ENCODE measurements around the gene WBP2.
A peak's percentile ranks its signal among the peaks of the same experiment; 100 is the strongest.
"Not testable (repeated sequence)": the region's sequence is repeated elsewhere in the genome, so short reads cannot be mapped to it uniquely, and the experiment has no call there.

WBP2 gene

GRCh38 chr17:75869282-75870141 lies 14.4 kb upstream of the WBP2 start:
- ATAC-seq (replicated peaks; ENCODE audit: extremely low read depth, poor library complexity, severe bottlenecking) (no peak), DNase-seq (ENCODE audit: low spot score in 2 of 2) (no peak)
- H3K27ac Mint-ChIP-seq (ENCODE audit: low read depth), result no peak overlapping the region
- no peak overlapping the region for H3K4me3 Mint-ChIP-seq
- H3K4me1 Mint-ChIP-seq, result peaks cover 17% of the 10 kb centered on the region
- H3K36me3 Mint-ChIP-seq (ENCODE audit: insufficient read depth), result peaks cover 2% of the 10 kb centered on the region
- H3K9me3 Mint-ChIP-seq, result no peaks in the 10 kb centered on the region
- H3K27me3 Mint-ChIP-seq, result no peaks in the 10 kb centered on the region

- H3K27ac Mint-ChIP-seq (ENCODE audit: low read depth); H3K36me3 Mint-ChIP-seq (ENCODE audit: insufficient read depth); DNase-seq (ENCODE audit: low spot score in 2 of 2); H3K27me3 Mint-ChIP-seq; H3K9me3 Mint-ChIP-seq; H3K4me3 Mint-ChIP-seq; ATAC-seq (replicated peaks; ENCODE audit: extremely low read depth, poor library complexity, severe bottlenecking): not testable (repeated sequence)
- peaks cover 23% of the 10 kb centered on the region for H3K4me1 Mint-ChIP-seq
Observed at GRCh38 chr17:75868730-75869281, 13.7 kb upstream of the WBP2 start.

- not testable (repeated sequence) for H3K27me3 Mint-ChIP-seq; H3K9me3 Mint-ChIP-seq; DNase-seq (ENCODE audit: low spot score in 2 of 2); H3K36me3 Mint-ChIP-seq (ENCODE audit: insufficient read depth); ATAC-seq (replicated peaks; ENCODE audit: extremely low read depth, poor library complexity, severe bottlenecking)
- peak overlapping the region; percentile 66 for H3K4me3 Mint-ChIP-seq
- H3K27ac Mint-ChIP-seq (ENCODE audit: low read depth), result peak overlapping the region; percentile 83
- H3K4me1 Mint-ChIP-seq, result peaks cover 23% of the 10 kb centered on the region
Observed at GRCh38 chr17:75865404-75866188, 10.5 kb upstream of the WBP2 start.

GRCh38 chr17:75864887-75865286 lies 9.8 kb upstream of the WBP2 start:
- not testable (repeated sequence) for H3K36me3 Mint-ChIP-seq (ENCODE audit: insufficient read depth); H3K27me3 Mint-ChIP-seq; H3K9me3 Mint-ChIP-seq
- ATAC-seq (replicated peaks; ENCODE audit: extremely low read depth, poor library complexity, severe bottlenecking) (peak; percentile 85), DNase-seq (ENCODE audit: low spot score in 2 of 2) (peak in 1 of 2 donors; percentile 31)
- H3K4me1 Mint-ChIP-seq, result peaks cover 23% of the 10 kb centered on the region
- H3K27ac Mint-ChIP-seq (ENCODE audit: low read depth), result peak overlapping the region; percentile 83
- H3K4me3 Mint-ChIP-seq, result peak overlapping the region; percentile 66

- no peaks in the 10 kb centered on the region for H3K9me3 Mint-ChIP-seq
- peaks cover 23% of the 10 kb centered on the region for H3K4me1 Mint-ChIP-seq
- H3K4me3 Mint-ChIP-seq, result peak overlapping the region; percentile 66
- ATAC-seq (replicated peaks; ENCODE audit: extremely low read depth, poor library complexity, severe bottlenecking) (peak; percentile 74), DNase-seq (ENCODE audit: low spot score in 2 of 2) (peak in 1 of 2 donors; percentile 54)
- H3K27me3 Mint-ChIP-seq, result no peaks in the 10 kb centered on the region
- H3K36me3 Mint-ChIP-seq (ENCODE audit: insufficient read depth), result peaks cover 2% of the 10 kb centered on the region
- H3K27ac Mint-ChIP-seq (ENCODE audit: low read depth), result peak overlapping the region; percentile 83
Observed at GRCh38 chr17:75864448-75864871, 9.3 kb upstream of the WBP2 start.

- Mint-ChIP-seq H3K36me3 (ENCODE audit: insufficient read depth) (peaks cover 2% of the 10 kb centered on the region), H3K27ac (ENCODE audit: low read depth) (peak overlapping the region; percentile 22), H3K4me1 (peaks cover 23% of the 10 kb centered on the region), H3K4me3 (no peak overlapping the region), H3K9me3 (no peaks in the 10 kb centered on the region), H3K27me3 (no peaks in the 10 kb centered on the region)
- ATAC-seq (replicated peaks; ENCODE audit: extremely low read depth, poor library complexity, severe bottlenecking) (no peak), DNase-seq (ENCODE audit: low spot score in 2 of 2) (no peak)
Observed at GRCh38 chr17:75861927-75862317, 6.8 kb upstream of the WBP2 start.

GRCh38 chr17:75859358-75859757 lies 4.2 kb upstream of the WBP2 start:
- ATAC-seq (replicated peaks; ENCODE audit: extremely low read depth, poor library complexity, severe bottlenecking); H3K4me3 Mint-ChIP-seq; H3K27ac Mint-ChIP-seq (ENCODE audit: low read depth); H3K36me3 Mint-ChIP-seq (ENCODE audit: insufficient read depth); DNase-seq (ENCODE audit: low spot score in 2 of 2); H3K9me3 Mint-ChIP-seq; H3K27me3 Mint-ChIP-seq: not testable (repeated sequence)
- H3K4me1 Mint-ChIP-seq, result peaks cover 11% of the 10 kb centered on the region

GRCh38 chr17:75856062-75856756 lies 1.1 kb upstream of the WBP2 start:
- no peak overlapping the region for H3K4me3 Mint-ChIP-seq
- H3K36me3 Mint-ChIP-seq (ENCODE audit: insufficient read depth), result peaks cover 16% of the 10 kb centered on the region
- no peak for DNase-seq (ENCODE audit: low spot score in 2 of 2)
- H3K9me3 Mint-ChIP-seq, result no peaks in the 10 kb centered on the region
- H3K27ac Mint-ChIP-seq (ENCODE audit: low read depth), result no peak overlapping the region
- peak; percentile 4 for ATAC-seq (replicated peaks; ENCODE audit: extremely low read depth, poor library complexity, severe bottlenecking)
- peaks cover 11% of the 10 kb centered on the region for H3K4me1 Mint-ChIP-seq
- no peaks in the 10 kb centered on the region for H3K27me3 Mint-ChIP-seq

- peak; percentile 8 for ATAC-seq (replicated peaks; ENCODE audit: extremely low read depth, poor library complexity, severe bottlenecking)
- no peak overlapping the region for H3K4me3 Mint-ChIP-seq
- no peak overlapping the region for H3K27ac Mint-ChIP-seq (ENCODE audit: low read depth)
- DNase-seq (ENCODE audit: low spot score in 2 of 2), result no peak
- no peaks in the 10 kb centered on the region for H3K27me3 Mint-ChIP-seq
- no peaks in the 10 kb centered on the region for H3K9me3 Mint-ChIP-seq
- peaks cover 17% of the 10 kb centered on the region for H3K36me3 Mint-ChIP-seq (ENCODE audit: insufficient read depth)
- H3K4me1 Mint-ChIP-seq, result peaks cover 11% of the 10 kb centered on the region
Observed at GRCh38 chr17:75854881-75855309, 240 bp downstream of the WBP2 start.

GRCh38 chr17:75854101-75854748 lies 910 bp downstream of the WBP2 start:
- Mint-ChIP-seq H3K4me3 (no peak overlapping the region), H3K9me3 (no peaks in the 10 kb centered on the region), H3K36me3 (ENCODE audit: insufficient read depth) (peaks cover 23% of the 10 kb centered on the region), H3K27ac (ENCODE audit: low read depth) (no peak overlapping the region), H3K27me3 (no peaks in the 10 kb centered on the region), H3K4me1 (peaks cover 11% of the 10 kb centered on the region)
- ATAC-seq (replicated peaks; ENCODE audit: extremely low read depth, poor library complexity, severe bottlenecking) (no peak), DNase-seq (ENCODE audit: low spot score in 2 of 2) (no peak)

- Mint-ChIP-seq H3K4me1 (peaks cover 15% of the 10 kb centered on the region), H3K27ac (ENCODE audit: low read depth) (no peak overlapping the region), H3K4me3 (peak overlapping the region; percentile 55), H3K36me3 (ENCODE audit: insufficient read depth) (peaks cover 27% of the 10 kb centered on the region), H3K9me3 (no peaks in the 10 kb centered on the region), H3K27me3 (no peaks in the 10 kb centered on the region)
- no peak for ATAC-seq (replicated peaks; ENCODE audit: extremely low read depth, poor library complexity, severe bottlenecking)
- no peak for DNase-seq (ENCODE audit: low spot score in 2 of 2)
Observed at GRCh38 chr17:75853433-75853832, 1.7 kb downstream of the WBP2 start.

GRCh38 chr17:75851693-75851991 lies 3.5 kb downstream of the WBP2 start:
- DNase-seq (ENCODE audit: low spot score in 2 of 2); H3K27ac Mint-ChIP-seq (ENCODE audit: low read depth); H3K4me3 Mint-ChIP-seq; H3K27me3 Mint-ChIP-seq; ATAC-seq (replicated peaks; ENCODE audit: extremely low read depth, poor library complexity, severe bottlenecking); H3K9me3 Mint-ChIP-seq: not testable (repeated sequence)
- Mint-ChIP-seq H3K4me1 (peaks cover 18% of the 10 kb centered on the region), H3K36me3 (ENCODE audit: insufficient read depth) (peaks cover 34% of the 10 kb centered on the region)
